Mucosa of stomach (tissue), 1 donor: Measurements from ENCODE around the gene MSL3B.

Experiments
- H3K27me3 ChIP-seq: one replicate; pipeline ENCODE4 v1.7.0; 2013; ENCODE audit warnings: mild to moderate bottlenecking, low read length; ENCODE audit not compliant: control insufficient read depth, insufficient read depth
- H3K36me3 ChIP-seq: one replicate; pipeline ENCODE4 v1.7.0; 2013; ENCODE audit warnings: low read length; ENCODE audit not compliant: control insufficient read depth, insufficient read depth
- H3K4me1 ChIP-seq: one replicate; pipeline ENCODE4 v1.7.0; 2013; ENCODE audit warnings: mild to moderate bottlenecking, low read length; ENCODE audit not compliant: control insufficient read depth, insufficient read depth
- H3K4me3 ChIP-seq: one replicate; pipeline ENCODE4 v1.7.0; 2013; ENCODE audit warnings: low read length
- H3K9ac ChIP-seq: one replicate; pipeline ENCODE4 v1.7.0; 2013; ENCODE audit warnings: mild to moderate bottlenecking, low read length, moderate library complexity
- H3K9me3 ChIP-seq: one replicate; pipeline ENCODE4 v1.7.0; 2013; ENCODE audit warnings: mild to moderate bottlenecking, low read length, moderate library complexity; ENCODE audit not compliant: control insufficient read depth
- donor health status: Pancreatic carcinoma.

Gene MSL3B

DNA sequence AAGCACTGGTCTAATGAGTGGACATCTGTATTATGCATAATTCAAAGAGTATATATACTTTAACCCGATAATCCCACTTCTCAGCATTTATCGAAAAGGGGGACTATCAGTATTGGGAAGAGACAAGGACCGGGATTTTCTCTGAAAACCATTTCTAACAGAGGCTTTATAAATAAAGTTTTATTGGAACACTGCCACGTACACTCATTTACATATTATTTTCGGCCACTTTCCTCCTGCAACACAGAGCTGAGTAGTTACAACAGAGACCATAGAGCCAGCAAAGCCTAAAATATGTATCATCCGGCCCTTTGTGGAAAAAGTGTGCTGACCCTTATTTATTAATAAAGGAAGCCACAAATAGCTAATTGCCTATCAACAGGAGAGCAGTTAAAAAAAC is 17.0 kb downstream of the MSL3B start:
- Histone ChIP-seq H3K4me1 (no peaks in the 10 kb centered on the region), H3K4me3 (no peak overlapping the region), H3K36me3 (no peaks in the 10 kb centered on the region), H3K27me3 (no peaks in the 10 kb centered on the region), H3K9me3 (no peaks in the 10 kb centered on the region), H3K9ac (no peak overlapping the region)

DNA sequence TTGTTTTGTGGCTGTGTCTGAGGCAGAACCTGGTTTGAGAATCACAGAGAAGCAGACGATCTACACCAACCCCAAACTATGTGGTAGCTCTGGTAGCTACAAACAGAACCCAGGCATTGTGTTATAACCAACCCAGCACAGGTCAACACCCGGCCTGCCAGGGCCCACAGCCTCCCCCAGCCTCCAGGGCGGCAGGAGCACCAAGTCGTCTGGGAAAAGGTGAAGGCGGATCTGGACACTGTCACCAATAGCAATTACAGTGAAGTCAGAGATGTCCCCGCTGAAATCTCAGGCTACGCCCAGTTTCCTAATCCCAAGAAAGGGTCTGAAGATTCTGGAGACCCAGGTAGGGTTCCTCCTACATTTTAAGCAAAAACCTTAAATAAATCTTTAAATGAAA is 17.4 kb downstream of the MSL3B start:
- H3K36me3 ChIP-seq, result no peaks in the 10 kb centered on the region
- H3K4me3 ChIP-seq, result no peak overlapping the region
- no peaks in the 10 kb centered on the region for H3K27me3 ChIP-seq
- no peak overlapping the region for H3K9ac ChIP-seq
- H3K4me1 ChIP-seq, result no peaks in the 10 kb centered on the region
- H3K9me3 ChIP-seq, result no peaks in the 10 kb centered on the region

DNA sequence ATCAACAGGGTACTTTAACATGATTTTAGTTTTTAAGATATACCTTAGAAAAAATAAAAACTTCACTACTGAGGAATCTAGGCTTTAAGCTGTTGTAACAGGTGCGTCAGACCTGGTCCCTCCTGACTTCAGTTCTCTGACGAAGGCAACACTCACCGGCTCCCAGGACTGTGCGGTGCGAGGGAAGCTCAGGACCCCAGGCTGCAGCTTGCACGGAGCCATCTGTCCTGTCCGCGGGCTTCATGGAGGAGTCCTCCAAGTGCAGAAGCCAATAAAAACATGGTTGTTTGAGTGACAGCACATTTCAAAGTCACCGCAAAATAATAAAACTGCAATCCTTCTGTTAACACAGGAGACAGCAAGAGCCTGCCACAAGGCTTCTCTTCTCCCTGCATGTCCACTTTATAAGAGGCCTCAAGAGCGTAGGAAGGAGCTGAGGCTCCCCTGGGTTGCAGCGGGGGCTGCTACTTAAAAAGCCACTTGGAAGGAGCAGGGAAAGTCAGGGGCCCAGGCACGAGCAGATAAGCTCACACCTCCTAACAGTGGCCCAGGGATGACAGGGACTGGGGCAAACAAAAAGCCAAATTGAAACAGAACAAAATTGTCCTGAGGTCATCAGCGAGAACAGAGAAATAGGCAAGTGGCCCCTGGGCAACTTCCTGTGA is 18.4 kb downstream of the MSL3B start:
- no peaks in the 10 kb centered on the region for H3K9me3 ChIP-seq
- no peaks in the 10 kb centered on the region for H3K4me1 ChIP-seq
- no peaks in the 10 kb centered on the region for H3K27me3 ChIP-seq
- H3K9ac ChIP-seq, result no peak overlapping the region
- H3K4me3 ChIP-seq, result no peak overlapping the region
- H3K36me3 ChIP-seq, result no peaks in the 10 kb centered on the region

DNA sequence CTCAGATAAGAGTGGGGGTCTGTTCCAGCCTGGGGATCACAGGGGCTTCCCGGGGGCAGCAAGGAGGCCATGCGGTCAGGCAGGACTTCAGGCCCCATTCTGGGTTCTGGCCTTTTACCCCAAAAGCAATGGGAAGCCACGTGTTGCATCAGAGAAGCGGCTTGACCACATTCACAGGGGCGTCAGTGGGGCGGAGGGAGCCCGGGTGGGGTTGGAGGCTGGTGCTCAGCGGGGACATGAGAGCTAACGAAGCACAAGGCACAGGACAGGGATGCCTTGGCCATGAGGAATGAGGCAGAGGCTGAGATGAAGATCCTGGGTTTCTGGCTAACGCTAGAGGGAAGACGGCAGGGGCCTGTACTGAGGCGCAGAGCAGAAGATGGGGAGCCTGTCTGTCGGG is 19.9 kb downstream of the MSL3B start:
- Histone ChIP-seq H3K36me3 (no peaks in the 10 kb centered on the region), H3K4me1 (no peaks in the 10 kb centered on the region), H3K9ac (no peak overlapping the region), H3K9me3 (no peaks in the 10 kb centered on the region), H3K4me3 (no peak overlapping the region), H3K27me3 (no peaks in the 10 kb centered on the region)

DNA sequence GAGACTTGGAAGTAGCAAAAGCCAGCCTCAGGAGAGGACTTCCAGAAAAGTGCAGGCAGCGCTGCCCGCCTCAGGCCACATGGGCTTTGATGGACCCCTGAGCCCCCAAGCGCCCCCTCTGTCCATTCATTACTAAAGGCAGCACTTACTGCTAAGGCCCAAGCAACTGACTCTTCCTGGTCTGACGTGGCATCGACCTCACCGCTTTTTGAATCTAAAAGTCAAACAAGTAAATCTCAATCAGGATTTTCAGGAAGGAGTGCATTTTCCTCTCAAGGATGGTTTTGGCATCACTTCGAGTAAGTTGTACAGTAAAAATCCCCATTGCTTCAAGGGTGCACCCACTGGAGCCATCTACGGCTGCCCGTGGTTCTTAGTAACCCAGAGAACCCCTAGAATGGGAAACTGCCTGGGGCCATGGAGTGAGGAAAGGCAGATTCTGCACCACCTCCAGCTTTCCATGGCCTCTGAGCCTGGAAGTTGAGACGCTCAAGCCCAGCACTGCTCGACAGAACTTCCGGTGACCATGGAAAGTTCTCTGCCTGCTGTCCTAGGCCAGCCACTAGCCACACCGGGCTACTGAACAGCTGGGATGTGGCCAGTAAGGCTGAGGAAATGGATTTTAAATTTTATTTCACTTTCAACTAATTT is 20.8 kb downstream of the MSL3B start:
- no peak overlapping the region for H3K4me3 ChIP-seq

DNA sequence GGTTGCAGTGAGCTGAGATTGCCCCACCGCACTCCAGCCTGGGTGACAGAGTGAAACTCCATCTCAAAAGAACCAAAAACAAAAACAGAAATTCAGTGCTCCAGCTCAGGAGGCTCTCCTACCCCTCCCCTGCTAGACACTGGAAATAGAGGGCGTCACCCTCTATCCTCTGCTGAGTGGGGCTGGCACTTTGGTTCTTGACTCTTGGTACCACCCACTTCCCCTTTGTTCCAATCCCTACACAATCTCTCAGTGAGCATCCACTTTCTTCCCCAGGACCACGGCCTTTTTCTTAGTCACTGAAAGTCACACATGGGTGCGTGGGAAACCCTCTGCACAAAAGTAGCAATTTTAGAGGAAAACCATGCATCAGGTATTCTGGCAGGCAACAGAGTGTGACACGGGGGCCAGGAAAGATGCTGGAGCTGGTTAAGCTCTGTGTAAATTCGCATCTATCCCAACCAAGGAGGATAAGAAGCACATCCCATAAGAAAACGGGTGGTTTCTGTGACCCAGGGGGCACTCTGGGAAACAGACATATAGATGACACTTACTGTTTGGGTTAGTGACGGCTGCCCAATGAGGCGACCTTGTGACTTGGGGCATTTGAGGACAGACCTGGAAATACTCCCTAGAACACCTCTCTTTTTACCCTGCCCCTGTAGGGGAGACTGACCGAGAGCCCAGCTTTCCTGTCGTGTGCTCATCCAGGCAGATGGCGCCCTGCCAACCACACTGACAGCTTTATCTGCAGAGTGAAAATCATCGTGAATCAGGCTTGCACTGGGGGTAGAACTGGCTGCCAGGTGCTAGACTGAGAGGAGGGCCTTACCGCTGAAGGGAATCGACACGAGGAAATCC is 21.6 kb downstream of the MSL3B start:
- no peaks in the 10 kb centered on the region for H3K9me3 ChIP-seq
- H3K36me3 ChIP-seq, result no peaks in the 10 kb centered on the region
- H3K4me3 ChIP-seq, result no peak overlapping the region
- H3K9ac ChIP-seq, result no peak overlapping the region
- no peaks in the 10 kb centered on the region for H3K4me1 ChIP-seq
- no peaks in the 10 kb centered on the region for H3K27me3 ChIP-seq

More for the DNA sequence above, 20.8 kb downstream of the MSL3B start:
- no peak overlapping the region for H3K9ac ChIP-seq
- no peaks in the 10 kb centered on the region for H3K4me1 ChIP-seq
- H3K27me3 ChIP-seq, result no peaks in the 10 kb centered on the region
- no peaks in the 10 kb centered on the region for H3K9me3 ChIP-seq
- H3K36me3 ChIP-seq, result no peaks in the 10 kb centered on the region

DNA sequence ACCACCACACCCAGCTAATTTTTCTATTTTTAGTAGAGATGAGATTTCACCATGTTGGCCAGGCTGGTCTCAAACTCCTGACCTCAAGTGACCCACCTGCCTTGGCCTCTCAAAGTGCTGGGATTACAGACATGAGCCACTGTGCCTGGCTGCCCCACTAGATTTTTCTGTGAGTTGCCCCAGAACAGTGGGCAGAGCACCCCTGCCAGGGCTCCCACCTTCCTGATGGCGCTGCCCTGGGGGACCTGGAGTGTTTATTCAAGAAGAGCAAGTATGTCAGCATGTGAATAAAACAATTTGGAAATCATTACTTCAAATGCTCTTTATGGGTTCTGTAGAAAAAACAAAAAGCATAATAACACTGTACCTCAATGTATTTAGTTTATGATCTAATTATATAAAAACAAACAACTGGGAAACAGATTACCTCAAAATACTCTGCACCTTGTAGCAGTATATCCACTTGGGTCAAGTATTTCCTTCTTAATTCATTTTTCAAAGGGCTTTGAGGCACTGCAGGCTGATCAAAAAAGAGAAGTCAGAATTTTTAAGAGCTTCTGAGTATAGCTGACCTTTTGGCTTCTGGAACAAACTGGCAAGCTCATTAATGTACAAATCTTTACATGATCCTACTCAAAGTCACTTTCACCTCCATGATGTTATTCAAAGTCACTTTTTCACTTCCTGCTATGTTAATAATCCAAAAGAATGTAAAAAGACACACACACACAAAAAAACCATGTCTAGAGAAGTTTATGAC is 22.7 kb downstream of the MSL3B start:
- no peaks in the 10 kb centered on the region for H3K27me3 ChIP-seq
- no peak overlapping the region for H3K4me3 ChIP-seq
- H3K36me3 ChIP-seq, result no peaks in the 10 kb centered on the region
- H3K9ac ChIP-seq, result no peak overlapping the region
- no peaks in the 10 kb centered on the region for H3K4me1 ChIP-seq
- H3K9me3 ChIP-seq, result no peaks in the 10 kb centered on the region

DNA sequence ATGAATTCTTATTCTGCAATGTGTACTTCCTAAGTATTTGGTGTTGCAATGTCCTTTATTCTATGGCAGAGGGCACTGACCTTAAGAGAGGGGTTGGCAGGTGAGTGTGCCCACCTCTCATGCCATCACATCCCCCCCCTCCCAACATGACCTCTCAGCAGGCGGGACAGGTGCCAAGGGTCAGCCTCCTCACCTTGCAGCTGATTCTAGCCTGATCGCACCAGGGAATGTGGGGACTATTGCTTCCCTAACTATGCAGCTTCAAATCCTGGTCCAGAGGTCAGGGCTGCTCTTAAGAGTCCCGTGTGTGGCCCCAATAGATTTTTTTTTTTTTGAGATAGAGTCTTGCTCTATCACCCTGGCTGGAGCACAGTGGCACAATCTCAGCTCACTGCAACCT is 23.4 kb downstream of the MSL3B start:
- Histone ChIP-seq H3K36me3 (no peaks in the 10 kb centered on the region), H3K4me3 (no peak overlapping the region)

DNA sequence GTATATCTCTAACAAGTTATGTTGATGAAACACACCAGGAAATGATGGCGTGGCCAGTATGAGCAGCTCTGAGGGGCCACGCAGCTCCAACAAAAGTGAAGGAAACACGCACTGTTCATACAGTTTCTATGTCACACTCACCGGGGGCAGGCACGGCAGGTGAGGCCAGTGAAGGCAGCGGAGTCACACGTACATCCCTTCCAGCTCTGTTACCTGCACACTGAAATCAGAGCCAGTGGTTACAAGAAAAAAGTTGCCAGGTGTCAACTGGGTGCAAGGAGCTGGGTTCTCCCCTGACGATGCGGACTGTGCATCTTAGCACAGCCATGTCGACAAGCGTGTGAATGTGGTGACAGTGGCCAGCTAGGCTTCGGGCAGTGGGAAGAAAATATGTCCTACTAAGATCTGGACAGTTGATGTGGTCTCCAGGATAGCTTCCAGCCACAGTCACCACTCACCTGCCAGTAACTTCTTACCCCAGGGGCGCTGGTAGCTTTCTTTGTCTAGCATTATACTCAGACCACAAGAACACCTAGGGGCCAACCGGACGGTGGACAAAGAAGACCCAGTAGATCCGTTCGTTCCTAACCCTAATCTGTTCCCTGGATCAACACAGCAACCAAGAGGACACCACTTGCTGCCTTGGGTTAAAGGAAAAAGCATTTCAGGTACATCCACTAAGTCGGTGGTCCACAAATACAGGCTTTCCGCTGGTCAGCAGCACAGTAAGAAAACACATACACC is 23.9 kb downstream of the MSL3B start:
- Histone ChIP-seq H3K36me3 (no peaks in the 10 kb centered on the region), H3K4me3 (no peak overlapping the region), H3K9ac (no peak overlapping the region), H3K9me3 (no peaks in the 10 kb centered on the region), H3K4me1 (no peaks in the 10 kb centered on the region), H3K27me3 (no peaks in the 10 kb centered on the region)

More for the DNA sequence above, 23.4 kb downstream of the MSL3B start:
- Histone ChIP-seq H3K9ac (no peak overlapping the region), H3K4me1 (no peaks in the 10 kb centered on the region), H3K9me3 (no peaks in the 10 kb centered on the region), H3K27me3 (no peaks in the 10 kb centered on the region)

DNA sequence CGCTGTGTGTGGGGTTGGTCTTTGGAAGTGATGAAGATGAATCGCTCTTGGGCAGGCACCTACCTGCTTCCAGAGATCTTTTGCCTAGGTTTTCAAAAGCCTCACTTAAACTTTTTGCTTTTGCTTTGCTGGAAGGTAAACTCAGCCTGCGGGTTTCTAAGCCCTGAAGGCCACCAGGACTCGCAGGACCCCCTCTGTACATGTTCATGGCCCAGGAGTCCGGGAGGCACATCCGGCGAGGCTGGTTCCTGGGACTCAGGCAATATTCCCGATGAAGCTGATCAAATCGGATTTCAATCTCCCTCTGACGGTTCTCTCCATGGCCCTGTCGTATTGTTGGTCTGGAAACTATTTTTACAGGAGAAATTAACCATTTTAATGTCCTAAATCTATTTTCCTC is 27.0 kb downstream of the MSL3B start:
- no peaks in the 10 kb centered on the region for H3K27me3 ChIP-seq
- no peaks in the 10 kb centered on the region for H3K4me1 ChIP-seq
- H3K4me3 ChIP-seq, result no peak overlapping the region
- no peak overlapping the region for H3K9ac ChIP-seq
- H3K36me3 ChIP-seq, result no peaks in the 10 kb centered on the region
- H3K9me3 ChIP-seq, result no peaks in the 10 kb centered on the region

DNA sequence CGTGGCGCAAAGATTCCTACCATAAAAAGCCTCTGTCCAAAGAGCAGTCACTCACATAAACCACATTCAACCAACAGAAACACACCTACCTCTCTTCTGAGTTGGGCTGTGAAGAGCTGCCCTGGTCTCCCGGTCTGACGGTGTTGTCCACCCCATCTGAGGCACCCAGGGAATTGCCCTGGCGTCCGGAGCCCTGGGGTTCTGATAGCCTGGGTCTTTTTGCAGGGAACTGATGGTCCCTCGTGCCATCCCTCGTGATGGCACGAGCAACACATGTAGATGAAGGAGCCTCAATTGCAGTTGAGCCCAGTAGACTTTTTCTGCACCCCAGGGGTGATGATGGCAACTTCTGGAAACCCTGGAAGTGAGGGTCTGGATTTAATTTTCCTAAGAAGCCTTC is 27.7 kb downstream of the MSL3B start:
- Histone ChIP-seq H3K4me3 (no peak overlapping the region), H3K9me3 (no peaks in the 10 kb centered on the region), H3K36me3 (no peaks in the 10 kb centered on the region), H3K27me3 (no peaks in the 10 kb centered on the region), H3K4me1 (no peaks in the 10 kb centered on the region), H3K9ac (no peak overlapping the region)
